Right lobe of liver (tissue), 4 donors: ENCODE data around the gene FIGLA.

Experiments used
- POLR2A ChIP-seq: fragments of 450-650 bp; IDR thresholded peaks from one replicate; pipeline ENCODE4 v1.6.1; 2017; ENCODE audit warnings: antibody characterized with exemption, mild to moderate bottlenecking
- TF ChIP-seq, protein P1 (sequence below), 4 donors: fragments of 200-600 bp in 3 of 4; fragments of 450-650 bp in 1 of 4; IDR thresholded peaks; one replicate each; pipeline versions ENCODE4 v1.5.1 to v1.8.0; 2016 to 2022; ENCODE audit warnings: antibody characterized with exemption in 4 of 4, mild to moderate bottlenecking in 2 of 4
- donor health status: DM: no; HTN: no; CAD: no.
- donor health status: DM: no; HTN: no; CAD: no.
- donor health status: DM: no; HTN: yes; CAD: no.

- TF ChIP-seq, protein P1, sequence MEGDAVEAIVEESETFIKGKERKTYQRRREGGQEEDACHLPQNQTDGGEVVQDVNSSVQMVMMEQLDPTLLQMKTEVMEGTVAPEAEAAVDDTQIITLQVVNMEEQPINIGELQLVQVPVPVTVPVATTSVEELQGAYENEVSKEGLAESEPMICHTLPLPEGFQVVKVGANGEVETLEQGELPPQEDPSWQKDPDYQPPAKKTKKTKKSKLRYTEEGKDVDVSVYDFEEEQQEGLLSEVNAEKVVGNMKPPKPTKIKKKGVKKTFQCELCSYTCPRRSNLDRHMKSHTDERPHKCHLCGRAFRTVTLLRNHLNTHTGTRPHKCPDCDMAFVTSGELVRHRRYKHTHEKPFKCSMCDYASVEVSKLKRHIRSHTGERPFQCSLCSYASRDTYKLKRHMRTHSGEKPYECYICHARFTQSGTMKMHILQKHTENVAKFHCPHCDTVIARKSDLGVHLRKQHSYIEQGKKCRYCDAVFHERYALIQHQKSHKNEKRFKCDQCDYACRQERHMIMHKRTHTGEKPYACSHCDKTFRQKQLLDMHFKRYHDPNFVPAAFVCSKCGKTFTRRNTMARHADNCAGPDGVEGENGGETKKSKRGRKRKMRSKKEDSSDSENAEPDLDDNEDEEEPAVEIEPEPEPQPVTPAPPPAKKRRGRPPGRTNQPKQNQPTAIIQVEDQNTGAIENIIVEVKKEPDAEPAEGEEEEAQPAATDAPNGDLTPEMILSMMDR (IDR thresholded peaks at IDR 0.05), result no peak
- TF ChIP-seq POLR2A, result no peak
These were observed 32.8 kb upstream of the FIGLA start for GRCh38 chr2:70823249-70823648.
